WTC11 (cell line): Measurements from ENCODE around the gene CD207.
"Not testable (repeated sequence)": the region's sequence is repeated elsewhere in the genome, so short reads cannot be mapped to it uniquely, and the experiment has no call there.

ENCODE experiments used
- CREB1 ChIP-seq: sonication (generic); formaldehyde crosslinking; IDR thresholded peaks from 2 replicates; pipeline ENCODE4 v1.8.0; 2023; ENCODE audit warnings: mild to moderate bottlenecking, missing genetic modification reagents
- E2F4 ChIP-seq: sonication (generic); formaldehyde crosslinking; IDR thresholded peaks from 2 replicates; pipeline ENCODE4 v1.8.1; 2022; ENCODE audit warnings: low read depth, mild to moderate bottlenecking, moderate library complexity, missing genetic modification reagents, borderline replicate concordance
- ESRRA ChIP-seq: sonication (generic); formaldehyde crosslinking; IDR thresholded peaks from 2 replicates; pipeline ENCODE4 v1.8.1; 2022; ENCODE audit warnings: mild to moderate bottlenecking, missing genetic modification reagents, borderline replicate concordance
- FOXP4 ChIP-seq: sonication (generic); formaldehyde crosslinking; IDR thresholded peaks from 2 replicates; pipeline ENCODE4 v1.8.0; 2022; ENCODE audit warnings: mild to moderate bottlenecking, missing genetic modification reagents
- HMGA2 ChIP-seq: fragments of 250-450 bp; sonication (Bioruptor Pico); IDR thresholded peaks from 2 replicates; pipeline ENCODE4 v1.4.0; 2021; ENCODE audit warnings: mild to moderate bottlenecking, moderate library complexity
- IRF1 ChIP-seq: sonication (generic); formaldehyde crosslinking; IDR thresholded peaks from 2 replicates; pipeline ENCODE4 v1.8.0; 2023; ENCODE audit warnings: missing genetic modification reagents
- IRF2 ChIP-seq: sonication (generic); formaldehyde crosslinking; IDR thresholded peaks from 2 replicates; pipeline ENCODE4 v1.8.0; 2022; ENCODE audit warnings: low read depth, missing genetic modification reagents, borderline replicate concordance
- SMAD3 ChIP-seq: sonication (generic); formaldehyde crosslinking; IDR thresholded peaks from 2 replicates; pipeline ENCODE4 v1.8.0; 2022; ENCODE audit warnings: missing genetic modification reagents, mild to moderate bottlenecking, borderline replicate concordance
- TP53 ChIP-seq: sonication (generic); formaldehyde crosslinking; IDR thresholded peaks from 2 replicates; pipeline ENCODE4 v1.8.1; 2023; ENCODE audit warnings: mild to moderate bottlenecking, missing genetic modification reagents
- TF ChIP-seq, protein P1 (sequence below): fragments of 200-600 bp; IDR thresholded peaks from 2 replicates; pipeline ENCODE4 v1.8.0; 2022; ENCODE audit warnings: antibody characterized with exemption
- TF ChIP-seq, protein P2 (sequence below): sonication (generic); formaldehyde crosslinking; IDR thresholded peaks from 2 replicates; pipeline ENCODE4 v1.8.0; 2022; ENCODE audit warnings: mild to moderate bottlenecking, missing genetic modification reagents
- TF ChIP-seq, protein P3 (sequence below): sonication (generic); formaldehyde crosslinking; IDR thresholded peaks from 2 replicates; pipeline ENCODE4 v1.8.1; 2023; ENCODE audit warnings: mild to moderate bottlenecking, missing genetic modification reagents, moderate library complexity
- TF ChIP-seq, protein P4 (sequence below): sonication (generic); formaldehyde crosslinking; IDR thresholded peaks from 2 replicates; pipeline ENCODE4 v1.8.1; 2022; ENCODE audit warnings: mild to moderate bottlenecking, moderate library complexity, missing genetic modification reagents

DNA sequence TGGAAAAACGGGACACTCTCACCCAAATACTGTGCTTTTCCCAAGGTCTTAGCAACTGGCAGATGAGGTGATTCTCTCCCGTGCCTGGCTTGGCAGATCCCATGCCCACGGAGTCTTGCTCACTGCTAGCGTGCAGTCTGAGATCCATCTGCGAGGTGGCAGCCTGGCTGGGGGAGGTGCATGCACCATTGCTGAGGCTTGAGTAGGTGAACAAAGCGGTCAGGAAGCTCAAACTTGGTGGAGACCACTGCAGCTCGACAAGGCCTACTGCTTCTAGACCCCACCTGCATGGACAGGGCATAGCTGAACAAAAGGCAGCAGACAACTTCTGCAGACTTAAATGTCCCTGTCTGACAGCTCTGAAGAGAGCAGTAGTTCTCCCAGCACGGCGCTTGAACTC, 40.5 kb upstream of the CD207 start:
- TF ChIP-seq, protein P1, sequence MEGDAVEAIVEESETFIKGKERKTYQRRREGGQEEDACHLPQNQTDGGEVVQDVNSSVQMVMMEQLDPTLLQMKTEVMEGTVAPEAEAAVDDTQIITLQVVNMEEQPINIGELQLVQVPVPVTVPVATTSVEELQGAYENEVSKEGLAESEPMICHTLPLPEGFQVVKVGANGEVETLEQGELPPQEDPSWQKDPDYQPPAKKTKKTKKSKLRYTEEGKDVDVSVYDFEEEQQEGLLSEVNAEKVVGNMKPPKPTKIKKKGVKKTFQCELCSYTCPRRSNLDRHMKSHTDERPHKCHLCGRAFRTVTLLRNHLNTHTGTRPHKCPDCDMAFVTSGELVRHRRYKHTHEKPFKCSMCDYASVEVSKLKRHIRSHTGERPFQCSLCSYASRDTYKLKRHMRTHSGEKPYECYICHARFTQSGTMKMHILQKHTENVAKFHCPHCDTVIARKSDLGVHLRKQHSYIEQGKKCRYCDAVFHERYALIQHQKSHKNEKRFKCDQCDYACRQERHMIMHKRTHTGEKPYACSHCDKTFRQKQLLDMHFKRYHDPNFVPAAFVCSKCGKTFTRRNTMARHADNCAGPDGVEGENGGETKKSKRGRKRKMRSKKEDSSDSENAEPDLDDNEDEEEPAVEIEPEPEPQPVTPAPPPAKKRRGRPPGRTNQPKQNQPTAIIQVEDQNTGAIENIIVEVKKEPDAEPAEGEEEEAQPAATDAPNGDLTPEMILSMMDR: not testable (repeated sequence)
- TF ChIP-seq HMGA2 (CRISPR knock-in tag); IRF1; E2F4 (CRISPR knock-in tag); SMAD3 (CRISPR knock-in tag); TP53 (CRISPR knock-in tag); FOXP4 (CRISPR knock-in tag); ESRRA (CRISPR knock-in tag); IRF2 (CRISPR knock-in tag); CREB1 (CRISPR knock-in tag): not testable (repeated sequence)
- TF ChIP-seq, protein P2, sequence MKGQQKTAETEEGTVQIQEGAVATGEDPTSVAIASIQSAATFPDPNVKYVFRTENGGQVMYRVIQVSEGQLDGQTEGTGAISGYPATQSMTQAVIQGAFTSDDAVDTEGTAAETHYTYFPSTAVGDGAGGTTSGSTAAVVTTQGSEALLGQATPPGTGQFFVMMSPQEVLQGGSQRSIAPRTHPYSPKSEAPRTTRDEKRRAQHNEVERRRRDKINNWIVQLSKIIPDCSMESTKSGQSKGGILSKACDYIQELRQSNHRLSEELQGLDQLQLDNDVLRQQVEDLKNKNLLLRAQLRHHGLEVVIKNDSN: not testable (repeated sequence)
- TF ChIP-seq, protein P3, sequence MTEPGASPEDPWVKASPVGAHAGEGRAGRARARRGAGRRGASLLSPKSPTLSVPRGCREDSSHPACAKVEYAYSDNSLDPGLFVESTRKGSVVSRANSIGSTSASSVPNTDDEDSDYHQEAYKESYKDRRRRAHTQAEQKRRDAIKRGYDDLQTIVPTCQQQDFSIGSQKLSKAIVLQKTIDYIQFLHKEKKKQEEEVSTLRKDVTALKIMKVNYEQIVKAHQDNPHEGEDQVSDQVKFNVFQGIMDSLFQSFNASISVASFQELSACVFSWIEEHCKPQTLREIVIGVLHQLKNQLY (CRISPR knock-in tag): not testable (repeated sequence)
- TF ChIP-seq, protein P4, sequence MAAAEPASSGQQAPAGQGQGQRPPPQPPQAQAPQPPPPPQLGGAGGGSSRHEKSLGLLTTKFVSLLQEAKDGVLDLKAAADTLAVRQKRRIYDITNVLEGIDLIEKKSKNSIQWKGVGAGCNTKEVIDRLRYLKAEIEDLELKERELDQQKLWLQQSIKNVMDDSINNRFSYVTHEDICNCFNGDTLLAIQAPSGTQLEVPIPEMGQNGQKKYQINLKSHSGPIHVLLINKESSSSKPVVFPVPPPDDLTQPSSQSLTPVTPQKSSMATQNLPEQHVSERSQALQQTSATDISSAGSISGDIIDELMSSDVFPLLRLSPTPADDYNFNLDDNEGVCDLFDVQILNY (CRISPR knock-in tag): not testable (repeated sequence)
